Lower lobe of right lung (tissue), 2 donors: ENCODE data around the gene STPG2. TPM values are rescaled to one million over a fixed set of nuclear protein-coding genes. Genes with fewer than 3 reads are reported as not detected.
"Not testable (repeated sequence)": the region's sequence is repeated elsewhere in the genome, so short reads cannot be mapped to it uniquely, and the experiment has no call there.

ENCODE experiments used
- ATAC-seq, 2 donors: fragments of 200-7000 bp; cut with Tn5 transposase; one replicate each; pipeline ENCODE4 v1.9.1; 2020 to 2022; ENCODE audit warnings: mild to moderate bottlenecking in 2 of 2, moderate library complexity in 2 of 2
- DNase-seq: peaks from one replicate; pipeline ENCODE4 v3.0.0-alpha.2; 2020
- H3K27ac ChIP-seq: fragments of 200-600 bp; one replicate; pipeline ENCODE4 v1.8.0; 2022
- H3K27me3 ChIP-seq: fragments of 200-600 bp; one replicate; pipeline ENCODE4 v1.8.0; 2022; ENCODE audit warnings: low read depth
- H3K36me3 ChIP-seq: fragments of 200-600 bp; one replicate; pipeline ENCODE4 v1.8.0; 2022; ENCODE audit warnings: mild to moderate bottlenecking
- H3K4me1 ChIP-seq: fragments of 200-600 bp; one replicate; pipeline ENCODE4 v1.8.0; 2022
- H3K4me3 ChIP-seq: fragments of 200-600 bp; one replicate; pipeline ENCODE4 v1.8.0; 2022; ENCODE audit warnings: mild to moderate bottlenecking
- H3K9me3 ChIP-seq: fragments of 200-600 bp; one replicate; pipeline ENCODE4 v1.8.0; 2022
- CTCF ChIP-seq: fragments of 200-600 bp; IDR thresholded peaks from one replicate; pipeline ENCODE4 v1.8.0; 2022; ENCODE audit warnings: antibody characterized with exemption, mild to moderate bottlenecking
- intact Hi-C: fragments of 100-400 bp; cut with DNase I; formaldehyde crosslinking; loops from one replicate; pipeline ENCODE4 v1.11.0; 2022
- total RNA-seq: library from RNA; stranded (reverse); fragmentation: NEBNext Ultra II Directional; extraction: Animal tissue kit (Norgen Biotek cat#: 25700); gene quantifications from one replicate; pipeline ENCODE4 v1.2.1, GENCODE V29; 2021
- donor health status: DM: no; HTN: yes; CAD: no; lungs with severe emphysema.

Gene STPG2
- total RNA-seq, 1 donor from 2014 or later = 1.1 TPM

GRCh38 chr4:97910005-97910404 lies 233.3 kb downstream of the STPG2 start:
- ATAC-seq (no peak), DNase-seq (no peak)
- intact Hi-C loops = no loop called here
- TF ChIP-seq CTCF = no peak
- Histone ChIP-seq H3K4me1 (no peaks in the 10 kb centered on the region), H3K27ac (no peak overlapping the region), H3K27me3 (no peaks in the 10 kb centered on the region), H3K4me3 (no peak overlapping the region), H3K36me3 (no peaks in the 10 kb centered on the region), H3K9me3 (no peaks in the 10 kb centered on the region)

- DNase-seq, H3K36me3 ChIP-seq, H3K27ac ChIP-seq, H3K4me1 ChIP-seq, intact Hi-C loops, H3K27me3 ChIP-seq, H3K4me3 ChIP-seq, ATAC-seq: not testable (repeated sequence)
- peaks cover 12% of the 10 kb centered on the region for H3K9me3 ChIP-seq
These were observed 239.7 kb downstream of the STPG2 start for GRCh38 chr4:97903436-97904189.

GRCh38 chr4:97900229-97900628 lies 243.0 kb downstream of the STPG2 start:
- H3K9me3 ChIP-seq = peaks cover 12% of the 10 kb centered on the region
- H3K4me1 ChIP-seq = no peaks in the 10 kb centered on the region
- DNase-seq (no peak), ATAC-seq (no peak)
- intact Hi-C loops = no loop called here
- no peak for TF ChIP-seq CTCF
- H3K27ac ChIP-seq = no peak overlapping the region
- H3K36me3 ChIP-seq = no peaks in the 10 kb centered on the region
- no peak overlapping the region for H3K4me3 ChIP-seq
- no peaks in the 10 kb centered on the region for H3K27me3 ChIP-seq

GRCh38 chr4:97892592-97893266 lies 250.5 kb downstream of the STPG2 start:
- intact Hi-C loops = no loop called here
- no peaks in the 10 kb centered on the region for H3K27me3 ChIP-seq

GRCh38 chr4:97879942-97880341 lies 263.3 kb downstream of the STPG2 start:
- Histone ChIP-seq H3K27me3 (no peaks in the 10 kb centered on the region), H3K36me3 (no peaks in the 10 kb centered on the region), H3K4me1 (no peaks in the 10 kb centered on the region), H3K4me3 (no peak overlapping the region), H3K27ac (no peak overlapping the region), H3K9me3 (no peaks in the 10 kb centered on the region)
- intact Hi-C loops = no loop called here
- ATAC-seq (no peak), DNase-seq (no peak)
- no peak for TF ChIP-seq CTCF

More at GRCh38 chr4:97892592-97893266, 250.5 kb downstream of the STPG2 start:
- Histone ChIP-seq H3K36me3 (no peaks in the 10 kb centered on the region), H3K4me3 (no peak overlapping the region), H3K27ac (no peak overlapping the region), H3K9me3 (no peaks in the 10 kb centered on the region), H3K4me1 (no peaks in the 10 kb centered on the region)
- DNase-seq (no peak), ATAC-seq (no peak)
- TF ChIP-seq CTCF = no peak

GRCh38 chr4:97868097-97868496 lies 275.2 kb downstream of the STPG2 start:
- Histone ChIP-seq H3K4me3 (no peak overlapping the region), H3K4me1 (no peaks in the 10 kb centered on the region), H3K27ac (no peak overlapping the region), H3K27me3 (no peaks in the 10 kb centered on the region), H3K36me3 (no peaks in the 10 kb centered on the region), H3K9me3 (no peaks in the 10 kb centered on the region)
- TF ChIP-seq CTCF = no peak
- DNase-seq = no peak
- intact Hi-C loops = no loop called here
- ATAC-seq = no peak
